GM12892 (cell line): ENCODE data around the gene RSPH10B.

Source experiments
- POLR2A ChIP-seq: IDR thresholded peaks from 2 replicates; pipeline ENCODE4 v1.6.1; 2011; ENCODE audit warnings: low read depth, low read length, control low read depth
- POLR2AphosphoS5 ChIP-seq: IDR thresholded peaks from 2 replicates; pipeline ENCODE4 v1.6.1; 2011; ENCODE audit warnings: low read depth, low read length, control low read depth
- TAF1 ChIP-seq: IDR thresholded peaks from 2 replicates; pipeline ENCODE4 v1.6.1; 2011; ENCODE audit warnings: low read depth, mild to moderate bottlenecking, control low read depth, low read length, borderline replicate concordance

GRCh38 chr7:6011541-6011940, 41.1 kb upstream of the RSPH10B start:
- TF ChIP-seq POLR2A = no peak
- TF ChIP-seq POLR2AphosphoS5 = no peak
- no peak for TF ChIP-seq TAF1
